ENCODE data around the gene NCBP3.

GRCh38 chr17:3813171-3813570, 32.9 kb downstream of the NCBP3 start:
- no peak for TF ChIP-seq ZNF24 (IDR thresholded peaks at IDR 0.05)
- no peak for TF ChIP-seq BCL6 (CRISPR knock-in tag; IDR thresholded peaks at IDR 0.05)
- TF ChIP-seq CTCF (IDR thresholded peaks at IDR 0.05 in 2 of 3, conservative IDR thresholded peaks at IDR 0.05 in 1 of 3; ENCODE audit: insufficient read depth in 2 of 3, low read depth in 1 of 3, low read length in 3 of 3) = no peak
- no peak for TF ChIP-seq ZBTB1 (CRISPR knock-in tag; IDR thresholded peaks at IDR 0.05; ENCODE audit: borderline replicate concordance, low read depth)
